Endothelial cell of umbilical vein (primary cell): ENCODE measurements around the gene TCHP. TPM values are rescaled to one million over a fixed set of nuclear protein-coding genes. Genes with fewer than 3 reads are reported as not detected.

ENCODE experiments used
- BruUV-seq: library from RNA; stranded (reverse); fragments of 400-500 nt; replicated peaks from 2 replicates; lab custom pipeline; 2021; lab: Mats Ljungman, UMichigan
- CTCF ChIA-PET: fragments of 300-600, 350-600 bp; sonication (Branson Sonifier 250); formaldehyde crosslinking; loops from one replicate; lab custom pipeline; 2021; ENCODE audit warnings: antibody characterized with exemption, inconsistent platforms; lab: Charles Lee
- POLR2A ChIA-PET: fragments of 300-600, 350-600 bp; sonication (Branson Sonifier 250); formaldehyde crosslinking; loops from one replicate; lab custom pipeline; 2021; ENCODE audit warnings: antibody characterized with exemption, inconsistent platforms; lab: Charles Lee
- DNase-seq: peaks from one replicate; pipeline ENCODE4 v3.0.0-alpha.2; 2011; ENCODE audit warnings: low read depth, low spot score
- FAIRE-seq: peaks from 2 replicates; lab custom pipeline; 2011; peaks lifted over from hg19 to GRCh38; lab: Jason Lieb, UNC
- H2AFZ ChIP-seq: 2 replicates; pipeline ENCODE4 v1.6.0; 2012; ENCODE audit warnings: low read depth, low read length, control low read depth, inconsistent platforms
- H3K27ac ChIP-seq: 2 replicates; pipeline ENCODE4 v1.5.1; 2011; ENCODE audit warnings: low read depth, mild to moderate bottlenecking, control low read depth, low read length, moderate library complexity; ENCODE audit not compliant: insufficient read depth
- H3K27me3 ChIP-seq, 2 experiments: 2 replicates each; pipeline versions ENCODE4 v1.6.0 to v1.6.1; 2011; ENCODE audit warnings: low read length in 2 of 2, mixed read lengths in 1 of 2; ENCODE audit not compliant: control insufficient read depth in 2 of 2, insufficient read depth in 2 of 2
- H3K36me3 ChIP-seq, 2 experiments: 2 replicates in 1 of 2; 3 replicates in 1 of 2; pipeline ENCODE4 v1.5.1; 2011; ENCODE audit warnings: low read length in 2 of 2, mild to moderate bottlenecking in 1 of 2, moderate library complexity in 1 of 2; ENCODE audit not compliant: control insufficient read depth in 2 of 2, insufficient read depth in 2 of 2; ENCODE audit errors: extremely low read depth in 1 of 2
- H3K4me1 ChIP-seq: 3 replicates; pipeline ENCODE4 v1.5.1; 2011; ENCODE audit warnings: mild to moderate bottlenecking, low read length; ENCODE audit not compliant: control insufficient read depth, insufficient read depth; ENCODE audit errors: extremely low read depth
- H3K4me2 ChIP-seq: 2 replicates; pipeline ENCODE4 v1.6.1; 2011; ENCODE audit warnings: low read length, control low read depth, mixed read lengths; ENCODE audit not compliant: insufficient read depth
- H3K4me3 ChIP-seq, 3 experiments: fragments of 200-600 bp in 1 of 3; sonication (generic), shearing (Covaris generic) in 1 of 3; replicated peaks in 1 of 3; 2 replicates each; pipeline ENCODE4 v1.5.1; 2011 to 2016; ENCODE audit warnings: control low read depth in 3 of 3, low read length in 3 of 3, mild to moderate bottlenecking in 2 of 3, inconsistent platforms in 1 of 3, low read depth in 1 of 3, moderate library complexity in 1 of 3; ENCODE audit not compliant: insufficient read depth in 1 of 3
- H3K79me2 ChIP-seq: 2 replicates; pipeline ENCODE4 v1.6.0; 2012; ENCODE audit warnings: low read length, inconsistent platforms; ENCODE audit not compliant: control insufficient read depth, insufficient read depth
- H3K9ac ChIP-seq: replicated peaks from 2 replicates; pipeline ENCODE3; 2011; ENCODE audit warnings: low read length, control low read depth; ENCODE audit not compliant: insufficient read depth; ENCODE audit errors: extremely low read depth
- H3K9me1 ChIP-seq: replicated peaks from 3 replicates; pipeline ENCODE4 v1.6.0; 2011; ENCODE audit warnings: mild to moderate bottlenecking, low read length; ENCODE audit not compliant: control insufficient read depth, insufficient read depth; ENCODE audit errors: extremely low read depth
- H3K9me3 ChIP-seq: replicated peaks from 2 replicates; pipeline ENCODE4 v1.5.1; 2012; ENCODE audit warnings: low read length, inconsistent platforms; ENCODE audit not compliant: control insufficient read depth, insufficient read depth
- H4K20me1 ChIP-seq: replicated peaks from 2 replicates; pipeline ENCODE3; 2011; ENCODE audit warnings: mild to moderate bottlenecking, low read length; ENCODE audit not compliant: control insufficient read depth, insufficient read depth; ENCODE audit errors: extremely low read depth
- EZH2 ChIP-seq: IDR thresholded peaks from 2 replicates; pipeline ENCODE4 v1.6.1; 2012; ENCODE audit warnings: borderline replicate concordance, low read depth, mild to moderate bottlenecking, moderate library complexity, low read length, inconsistent platforms; ENCODE audit not compliant: severe bottlenecking
- FOS ChIP-seq: IDR thresholded peaks from 2 replicates; pipeline ENCODE4 v1.6.1; 2011; ENCODE audit warnings: mild to moderate bottlenecking, low read length, moderate library complexity, borderline replicate concordance; ENCODE audit not compliant: insufficient read depth
- GATA2 ChIP-seq: IDR thresholded peaks from 2 replicates; pipeline ENCODE4 v1.7.0; 2011; ENCODE audit warnings: low read depth, mild to moderate bottlenecking, moderate library complexity, mixed read lengths, low read length; ENCODE audit not compliant: insufficient read length, insufficient read depth
- JUN ChIP-seq: IDR thresholded peaks from 2 replicates; pipeline ENCODE4 v1.6.1; 2011; ENCODE audit warnings: borderline replicate concordance, low read depth; ENCODE audit not compliant: insufficient read length, insufficient read depth
- MAX ChIP-seq: IDR thresholded peaks from 2 replicates; pipeline ENCODE4 v1.6.1; 2011; ENCODE audit not compliant: insufficient read depth, insufficient read length
- MYC ChIP-seq: IDR thresholded peaks from one replicate; pipeline ENCODE4 v1.6.1; 2011; ENCODE audit warnings: mild to moderate bottlenecking, low read depth, low read length
- POLR2A ChIP-seq: IDR thresholded peaks from 2 replicates; pipeline ENCODE4 v1.6.1; 2012; ENCODE audit warnings: low read depth, mild to moderate bottlenecking, control low read depth, low read length
- POLR2AphosphoS5 ChIP-seq: IDR thresholded peaks from 2 replicates; pipeline ENCODE4 v1.6.1; 2012; ENCODE audit warnings: low read depth, mild to moderate bottlenecking, control low read depth, low read length, moderate library complexity; ENCODE audit not compliant: insufficient read depth
- dilution Hi-C: fragments of 300-500 bp; cut with MboI; formaldehyde crosslinking; loops from one replicate; pipeline ENCODE4 v1.15.0; 2019; ENCODE audit warnings: low sequenced_read_pairs; ENCODE audit not compliant: extremely low pct_ligation_motif_present
- intact Hi-C: fragments of 100-400 bp; cut with micrococcal nuclease; formaldehyde crosslinking; loops from one replicate; pipeline ENCODE4 v1.10.0; 2022
- polyA plus RNA-seq, 4 experiments: library from polyadenylated mRNA; depleted of rRNA in 3 of 4; stranded (reverse) in 3 of 4; unstranded in 1 of 4; fragments of >200 nt; gene quantifications; 2 replicates each; pipeline versions ENCODE4 v1.2.1 to v1.2.3, GENCODE V29; 2011 to 2012; ENCODE audit warnings: missing spikeins in 1 of 4
- total RNA-seq: library from RNA; stranded (reverse); gene quantifications from 2 replicates; pipeline ENCODE4 v1.2.3, GENCODE V29; 2021
- TF ChIP-seq, protein P1 (sequence below), 2 donors: IDR thresholded peaks; 1 replicate in 1 of 2; 2 replicates in 1 of 2; pipeline ENCODE4 v1.5.1; 2011; ENCODE audit warnings: low read length in 2 of 2, mild to moderate bottlenecking in 2 of 2, moderate library complexity in 2 of 2, control low read depth in 1 of 2, inconsistent platforms in 1 of 2, low read depth in 1 of 2; ENCODE audit not compliant: insufficient read depth in 1 of 2; ENCODE audit errors: extremely low read depth in 1 of 2

Gene TCHP
- total and polyA plus RNA-seq, 2 donors (not counting 3 experiments of a cell fraction or from before 2014, with no cell fraction given), result 12.9 to 24.3 TPM

DNA sequence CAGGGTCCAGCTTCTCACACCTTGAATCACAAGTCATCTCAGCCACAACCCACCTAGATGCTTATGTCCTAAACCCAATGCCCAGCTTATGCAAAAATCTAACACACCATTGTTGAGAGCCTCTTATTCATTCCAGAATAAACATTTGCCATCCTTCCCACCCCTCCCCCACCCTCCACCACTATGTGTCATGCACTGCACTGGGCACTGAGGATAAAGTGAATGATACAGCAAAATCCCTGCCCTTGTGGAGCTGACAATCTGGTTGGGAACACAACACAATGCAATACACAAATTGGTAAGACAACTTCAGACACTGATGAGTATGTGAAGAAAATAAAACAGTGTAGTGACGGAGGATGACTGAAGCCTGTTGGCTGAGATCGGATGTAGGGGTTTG, 18.3 kb upstream of the TCHP start:
- Histone ChIP-seq H3K9me1 (no peaks in the 10 kb centered on the region), H2AFZ (no peak overlapping the region), H3K4me1 (peaks cover 17% of the 10 kb centered on the region), H3K4me3 (no peak overlapping the region), H3K79me2 (peaks cover 22% of the 10 kb centered on the region), H3K27me3 (no peaks in the 10 kb centered on the region), H4K20me1 (no peaks in the 10 kb centered on the region), H3K36me3 (no peaks in the 10 kb centered on the region), H3K4me2 (no peak overlapping the region), H3K9me3 (no peaks in the 10 kb centered on the region), H3K9ac (no peak overlapping the region), H3K27ac (no peak overlapping the region)
- POLR2A ChIA-PET, result no interaction called here
- DNase-seq (no peak), FAIRE-seq (peak; percentile 54)
- TF ChIP-seq GATA2 (no peak), MYC (no peak), JUN (no peak), FOS (no peak), MAX (no peak), POLR2AphosphoS5 (no peak), EZH2 (no peak), POLR2A (no peak)
- TF ChIP-seq, protein P1, sequence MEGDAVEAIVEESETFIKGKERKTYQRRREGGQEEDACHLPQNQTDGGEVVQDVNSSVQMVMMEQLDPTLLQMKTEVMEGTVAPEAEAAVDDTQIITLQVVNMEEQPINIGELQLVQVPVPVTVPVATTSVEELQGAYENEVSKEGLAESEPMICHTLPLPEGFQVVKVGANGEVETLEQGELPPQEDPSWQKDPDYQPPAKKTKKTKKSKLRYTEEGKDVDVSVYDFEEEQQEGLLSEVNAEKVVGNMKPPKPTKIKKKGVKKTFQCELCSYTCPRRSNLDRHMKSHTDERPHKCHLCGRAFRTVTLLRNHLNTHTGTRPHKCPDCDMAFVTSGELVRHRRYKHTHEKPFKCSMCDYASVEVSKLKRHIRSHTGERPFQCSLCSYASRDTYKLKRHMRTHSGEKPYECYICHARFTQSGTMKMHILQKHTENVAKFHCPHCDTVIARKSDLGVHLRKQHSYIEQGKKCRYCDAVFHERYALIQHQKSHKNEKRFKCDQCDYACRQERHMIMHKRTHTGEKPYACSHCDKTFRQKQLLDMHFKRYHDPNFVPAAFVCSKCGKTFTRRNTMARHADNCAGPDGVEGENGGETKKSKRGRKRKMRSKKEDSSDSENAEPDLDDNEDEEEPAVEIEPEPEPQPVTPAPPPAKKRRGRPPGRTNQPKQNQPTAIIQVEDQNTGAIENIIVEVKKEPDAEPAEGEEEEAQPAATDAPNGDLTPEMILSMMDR (IDR thresholded peaks at IDR 0.05; ENCODE audit: extremely low read depth in 1 of 2, insufficient read depth in 1 of 2, low read depth in 1 of 2, low read length in 2 of 2), result no peak
- dilution Hi-C loops, result no loop called here
- intact Hi-C loops, result loop anchor here (2.0 kb wide), 1 partner anchor 363 kb away; no protein-coding TSS in a partner anchor
- no TSS peak for BruUV-seq
- CTCF ChIA-PET, result no interaction called here
